GM23338 (cell line): ENCODE measurements around the gene KCNMA1. TPM values are rescaled to one million over a fixed set of nuclear protein-coding genes. Genes with fewer than 3 reads are reported as not detected.

Source experiments
- ATAC-seq: fragments of 200-7000 bp; cut with Tn5 transposase; 3 replicates; pipeline ENCODE4 v1.9.1; 2020
- DNase-seq: peaks from one replicate; pipeline ENCODE4 v3.0.0-alpha.2; 2015; ENCODE audit warnings: low spot score
- H2AFZ ChIP-seq: fragments of 200-600 bp; sonication (generic); 2 replicates; pipeline ENCODE4 v1.8.0; 2016; ENCODE audit warnings: antibody characterized with exemption, mild to moderate bottlenecking, moderate library complexity
- H3F3A ChIP-seq: fragments of 200-600 bp; sonication (generic); replicated peaks from 2 replicates; pipeline ENCODE4 v1.8.0; 2017; ENCODE audit warnings: antibody characterized with exemption, mixed run types, low read depth
- H3K27ac ChIP-seq: fragments of 200-600 bp; sonication (generic); 2 replicates; pipeline ENCODE4 v1.6.1; 2016; ENCODE audit warnings: low read depth
- H3K27me3 ChIP-seq: fragments of 200-600 bp; sonication (generic); 2 replicates; pipeline ENCODE4 v1.8.0; 2016; ENCODE audit warnings: mild to moderate bottlenecking, mixed run types, moderate library complexity; ENCODE audit not compliant: insufficient read depth
- H3K36me3 ChIP-seq: fragments of 200-600 bp; sonication (generic); 2 replicates; pipeline ENCODE4 v1.8.0; 2016; ENCODE audit warnings: mild to moderate bottlenecking; ENCODE audit not compliant: insufficient read depth
- H3K4me1 ChIP-seq: fragments of 200-600 bp; sonication (generic); 2 replicates; pipeline ENCODE4 v1.8.0; 2016; ENCODE audit warnings: mild to moderate bottlenecking, moderate library complexity; ENCODE audit not compliant: insufficient read depth
- H3K4me2 ChIP-seq: fragments of 200-600 bp; sonication (generic); 2 replicates; pipeline ENCODE4 v1.7.1; 2017; ENCODE audit warnings: mixed run types
- H3K4me3 ChIP-seq: fragments of 200-600 bp; sonication (generic); 2 replicates; pipeline ENCODE4 v1.6.1; 2016; ENCODE audit warnings: mixed run types
- H3K79me2 ChIP-seq: fragments of 200-600 bp; sonication (generic); replicated peaks from 2 replicates; pipeline ENCODE4 v1.8.0; 2017; ENCODE audit warnings: mild to moderate bottlenecking; ENCODE audit not compliant: insufficient read depth
- H3K9me2 ChIP-seq: fragments of 200-600 bp; sonication (generic); 2 replicates; pipeline ENCODE4 v1.8.0; 2017; ENCODE audit not compliant: insufficient read depth
- H4K20me1 ChIP-seq: fragments of 200-600 bp; sonication (generic); replicated peaks from 2 replicates; pipeline ENCODE4 v1.8.0; 2017; ENCODE audit warnings: mild to moderate bottlenecking; ENCODE audit not compliant: insufficient read depth
- H3K27ac Mint-ChIP-seq: 2 replicates; pipeline ENCODE4 v1.8.0; 2020; ENCODE audit warnings: inconsistent platforms, mild to moderate bottlenecking, moderate library complexity, mixed read lengths
- H3K27me3 Mint-ChIP-seq: 3 replicates; pipeline ENCODE4 v1.8.0; 2022; ENCODE audit warnings: low read depth, mild to moderate bottlenecking, moderate library complexity, mixed read lengths, inconsistent platforms; ENCODE audit not compliant: insufficient read depth, poor library complexity
- H3K36me3 Mint-ChIP-seq: 3 replicates; pipeline ENCODE4 v1.8.0; 2021; ENCODE audit warnings: low read depth, mild to moderate bottlenecking, inconsistent platforms, moderate library complexity, mixed read lengths
- H3K4me1 Mint-ChIP-seq: 3 replicates; pipeline ENCODE4 v1.8.0; 2020; ENCODE audit warnings: mild to moderate bottlenecking, inconsistent platforms, mixed read lengths
- H3K4me3 Mint-ChIP-seq: 3 replicates; pipeline ENCODE4 v1.8.0; 2021; ENCODE audit warnings: moderate library complexity, mild to moderate bottlenecking, inconsistent platforms, mixed read lengths
- H3K9me3 Mint-ChIP-seq: 3 replicates; pipeline ENCODE4 v1.8.0; 2020; ENCODE audit warnings: moderate library complexity, mild to moderate bottlenecking, inconsistent platforms, mixed read lengths
- CREB1 ChIP-seq: fragments of 250-450 bp; sonication (Bioruptor Pico); IDR thresholded peaks from 2 replicates; pipeline ENCODE4 v1.5.0; 2020; ENCODE audit warnings: low read depth, mild to moderate bottlenecking, moderate library complexity
- CTCF ChIP-seq, 2 experiments: fragments of 200-600 bp in 1 of 2; sonication (generic) in 1 of 2; conservative IDR thresholded peaks; 2 replicates each; pipeline versions ENCODE4 v1.5.1 to v1.6.1; 2016 to 2017; ENCODE audit warnings: antibody characterized with exemption in 2 of 2, low read depth in 2 of 2, mild to moderate bottlenecking in 2 of 2, moderate library complexity in 1 of 2
- ETS1 ChIP-seq: IDR thresholded peaks from 2 replicates; pipeline ENCODE4 v1.6.1; 2016; ENCODE audit warnings: antibody characterized with exemption
- EZH2 ChIP-seq: fragments of 200-600 bp; sonication (generic); IDR thresholded peaks from one replicate; pipeline ENCODE4 v1.8.0; 2017; ENCODE audit warnings: antibody characterized with exemption, mild to moderate bottlenecking, low read depth; ENCODE audit not compliant: unreplicated experiment
- EZH2phosphoT487 ChIP-seq: fragments of 200-600 bp; sonication (generic); IDR thresholded peaks from one replicate; pipeline ENCODE4 v1.8.1; 2018; ENCODE audit warnings: antibody characterized with exemption; ENCODE audit not compliant: unreplicated experiment
- JUNB ChIP-seq: IDR thresholded peaks from one replicate; pipeline ENCODE4 v1.6.1; 2016; ENCODE audit warnings: antibody characterized with exemption; ENCODE audit not compliant: unreplicated experiment
- NANOG ChIP-seq: IDR thresholded peaks from 2 replicates; pipeline ENCODE4 v1.6.1; 2016; ENCODE audit warnings: antibody characterized with exemption, borderline replicate concordance
- POLR2AphosphoS5 ChIP-seq: IDR thresholded peaks from 2 replicates; pipeline ENCODE4 v1.6.1; 2016; ENCODE audit warnings: antibody characterized with exemption, low read depth
- REST ChIP-seq: IDR thresholded peaks from one replicate; pipeline ENCODE4 v1.6.1; 2018; ENCODE audit warnings: antibody characterized with exemption; ENCODE audit not compliant: unreplicated experiment
- STAT1 ChIP-seq: IDR thresholded peaks from one replicate; pipeline ENCODE4 v1.6.1; 2016; ENCODE audit warnings: antibody characterized with exemption; ENCODE audit not compliant: unreplicated experiment
- ZNF114 ChIP-seq: fragments of 250-450 bp; sonication (Bioruptor Pico); IDR thresholded peaks from 2 replicates; pipeline ENCODE4 v1.5.0; 2020; ENCODE audit warnings: mild to moderate bottlenecking, moderate library complexity
- ZNF331 ChIP-seq: fragments of 250-450 bp; sonication (Bioruptor Pico); IDR thresholded peaks from 2 replicates; pipeline ENCODE4 v1.5.0; 2020; ENCODE audit warnings: low read depth, mild to moderate bottlenecking, moderate library complexity
- ZNF462 ChIP-seq: fragments of 250-450 bp; sonication (Bioruptor Pico); IDR thresholded peaks from 2 replicates; pipeline ENCODE4 v1.5.0; 2020; ENCODE audit warnings: mild to moderate bottlenecking, moderate library complexity
- polyA plus RNA-seq: library from polyadenylated mRNA; unstranded; fragments of >200 nt; fragmentation: Nextera tagmentation; extraction: Ambion mirVana; gene quantifications from 2 replicates; pipeline ENCODE4 v1.2.1, GENCODE V29; 2016
- total RNA-seq: library from RNA; depleted of rRNA; stranded (reverse); fragments of >200 nt; shearing (Covaris generic); gene quantifications from 2 replicates; pipeline ENCODE4 v1.2.3, GENCODE V29; 2014

KCNMA1 gene
- total and polyA plus RNA-seq, 2 experiments from 2014 or later = 8.2 to 9.0 TPM

- Histone ChIP-seq H4K20me1 (no peaks in the 10 kb centered on the region), H3K27me3 (no peaks in the 10 kb centered on the region), H3K4me2 (no peak overlapping the region), H3K9me2 (0 out of 2 replicates have a peak, but pooled peaks cover 7% of the 10 kb centered on the region), H3K4me1 (no peaks in the 10 kb centered on the region), H3K27ac (no peak overlapping the region), H3K79me2 (no peaks in the 10 kb centered on the region), H2AFZ (no peak overlapping the region), H3K36me3 (no peaks in the 10 kb centered on the region), H3F3A (no peaks in the 10 kb centered on the region), H3K4me3 (no peak overlapping the region)
- no peak overlapping the region for H3K4me3 Mint-ChIP-seq
- ATAC-seq (no peak), DNase-seq (no peak)
- no peak for TF ChIP-seq NANOG
- no peak for TF ChIP-seq ETS1
- no peak for TF ChIP-seq JUNB
- TF ChIP-seq ZNF331 (CRISPR knock-in tag) = no peak
- no peak for TF ChIP-seq REST
- TF ChIP-seq ZNF462 (CRISPR knock-in tag) = no peak
- no peak for TF ChIP-seq ZNF114
- TF ChIP-seq STAT1 = no peak
- no peak for TF ChIP-seq CREB1 (CRISPR knock-in tag)
- TF ChIP-seq POLR2AphosphoS5 = no peak
- TF ChIP-seq EZH2phosphoT487 = no peak
- no peak for TF ChIP-seq EZH2
- no peak for TF ChIP-seq CTCF (conservative IDR thresholded peaks at IDR 0.05; ENCODE audit: low read depth in 2 of 2)
- H3K9me3 Mint-ChIP-seq = no peaks in the 10 kb centered on the region; the same call in 2 of the 3 replicates
- no peaks in the 10 kb centered on the region for H3K4me1 Mint-ChIP-seq
- peaks cover 9% of the 10 kb centered on the region; the same call in 1 of the 3 replicates for H3K36me3 Mint-ChIP-seq
- H3K27ac Mint-ChIP-seq = no peak overlapping the region
- H3K27me3 Mint-ChIP-seq = no peaks in the 10 kb centered on the region
These were observed 726.4 kb downstream of the KCNMA1 start for GRCh38 chr10:76911184-76911583.
